ENCODE data around the gene FAM135A. TPM values are rescaled to one million over a fixed set of nuclear protein-coding genes. Genes with fewer than 3 reads are reported as not detected.
"Not testable (repeated sequence)": the region's sequence is repeated elsewhere in the genome, so short reads cannot be mapped to it uniquely, and the experiment has no call there.

Gene FAM135A
- total RNA-seq, 3 donors from 2014 or later (not counting 1 experiment from before 2014, with no cell fraction given): 4.8 to 9.3 (median 5.0) TPM

- Histone ChIP-seq H3K27ac (ENCODE audit: low read length) (no peak overlapping the region), H3K4me3 (ENCODE audit: low read length) (no peak overlapping the region), H3K9me3 (ENCODE audit: control insufficient read depth, insufficient read depth, low read length) (peaks cover 2% of the 10 kb centered on the region), H3K4me1 (ENCODE audit: control insufficient read depth, insufficient read depth, low read length) (no peaks in the 10 kb centered on the region), H3K27me3 (ENCODE audit: control insufficient read depth, insufficient read depth, low read length) (no peaks in the 10 kb centered on the region), H3K36me3 (ENCODE audit: control insufficient read depth, insufficient read depth, low read length) (peaks cover 12% of the 10 kb centered on the region)
- Mint-ChIP-seq H3K36me3 (peaks cover 13% of the 10 kb centered on the region), H3K27ac (no peak overlapping the region), H3K4me3 (no peak overlapping the region), H3K4me1 (no peaks in the 10 kb centered on the region), H3K9me3 (peaks cover 0 to 2% of the 10 kb centered on the region in 2 donors), H3K27me3 (ENCODE audit: low read depth in 2 of 2) (no peaks in the 10 kb centered on the region)
- no peak for DNase-seq
- intact Hi-C loops (cut with micrococcal nuclease): no loop called here
- ATAC-seq: no peak
- WGBS (ENCODE audit: insufficient coverage): 100% methylated on average over 4 of the region's 4 CpGs
- no peak for TF ChIP-seq CTCF (IDR thresholded peaks at IDR 0.05)
Observed at GRCh38 chr6:70479236-70479635, 65.9 kb downstream of the FAM135A start.

DNA sequence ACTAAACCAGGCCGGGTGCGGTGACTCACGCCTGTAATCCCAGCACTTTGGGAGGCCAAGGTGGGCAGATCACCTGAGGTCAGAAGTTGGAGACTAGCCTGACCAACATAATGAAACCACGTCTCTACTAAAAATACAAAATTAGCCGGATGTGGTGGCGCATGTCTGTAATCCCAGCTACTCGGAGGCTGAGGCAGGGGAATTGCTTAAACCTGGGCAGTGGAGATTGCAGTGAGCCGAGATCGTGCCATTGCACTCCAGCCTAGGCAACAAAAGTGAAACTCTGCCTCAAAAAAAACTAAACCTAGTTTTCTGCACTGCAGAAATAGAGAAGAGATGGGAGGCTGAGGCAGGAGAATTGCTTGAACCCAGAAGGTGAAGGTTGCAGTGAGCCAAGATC, 73.3 kb downstream of the FAM135A start:
- H3K27me3 ChIP-seq (ENCODE audit: control insufficient read depth, insufficient read depth, low read length); H3K9me3 ChIP-seq (ENCODE audit: control insufficient read depth, insufficient read depth, low read length); H3K4me3 ChIP-seq (ENCODE audit: low read length); DNase-seq; H3K27ac ChIP-seq (ENCODE audit: low read length); intact Hi-C loops (cut with micrococcal nuclease); H3K9me3 Mint-ChIP-seq; H3K27me3 Mint-ChIP-seq (ENCODE audit: low read depth in 2 of 2); H3K4me1 Mint-ChIP-seq; H3K36me3 Mint-ChIP-seq; H3K27ac Mint-ChIP-seq; ATAC-seq; H3K36me3 ChIP-seq (ENCODE audit: control insufficient read depth, insufficient read depth, low read length); H3K4me3 Mint-ChIP-seq; H3K4me1 ChIP-seq (ENCODE audit: control insufficient read depth, insufficient read depth, low read length): not testable (repeated sequence)
- WGBS (ENCODE audit: insufficient coverage): 95% methylated on average over 9 of the region's 9 CpGs

DNA sequence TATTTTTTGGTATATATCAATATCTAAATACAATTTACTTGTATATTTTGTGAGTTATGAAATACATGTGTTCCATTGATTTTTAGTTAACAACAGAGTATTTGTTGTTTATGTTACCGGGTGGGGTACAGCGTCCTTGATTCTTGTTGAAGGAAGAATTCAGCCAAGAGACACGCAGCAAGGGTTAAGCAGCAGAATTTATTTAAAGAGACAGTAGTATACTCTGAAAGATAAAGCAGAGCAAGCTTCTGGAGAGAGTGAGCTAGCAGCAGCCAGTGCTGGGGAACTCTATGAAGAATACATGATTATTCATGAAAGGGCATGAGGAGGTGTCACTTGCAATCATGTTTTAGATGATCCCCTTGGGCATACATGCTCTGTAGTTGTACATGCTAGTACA, 76.1 kb downstream of the FAM135A start:
- no peak overlapping the region for H3K4me3 ChIP-seq (ENCODE audit: low read length)
- Mint-ChIP-seq H3K36me3 (no peaks in the 10 kb centered on the region), H3K9me3 (no peaks in the 10 kb centered on the region), H3K4me1 (no peaks in the 10 kb centered on the region), H3K27ac (no peak overlapping the region), H3K4me3 (no peak overlapping the region), H3K27me3 (ENCODE audit: low read depth in 2 of 2) (no peaks in the 10 kb centered on the region)
- intact Hi-C loops (cut with micrococcal nuclease): no loop called here
- no peak overlapping the region for H3K27ac ChIP-seq (ENCODE audit: low read length)
- TF ChIP-seq CTCF (IDR thresholded peaks at IDR 0.05): no peak
- 93% methylated on average over 3 of the region's 3 CpGs for WGBS (ENCODE audit: insufficient coverage)
- no peaks in the 10 kb centered on the region for H3K9me3 ChIP-seq (ENCODE audit: control insufficient read depth, insufficient read depth, low read length)
- H3K36me3 ChIP-seq (ENCODE audit: control insufficient read depth, insufficient read depth, low read length): no peaks in the 10 kb centered on the region
- DNase-seq (no peak), ATAC-seq (no peak)
- H3K27me3 ChIP-seq (ENCODE audit: control insufficient read depth, insufficient read depth, low read length): no peaks in the 10 kb centered on the region
- H3K4me1 ChIP-seq (ENCODE audit: control insufficient read depth, insufficient read depth, low read length): no peaks in the 10 kb centered on the region

DNA sequence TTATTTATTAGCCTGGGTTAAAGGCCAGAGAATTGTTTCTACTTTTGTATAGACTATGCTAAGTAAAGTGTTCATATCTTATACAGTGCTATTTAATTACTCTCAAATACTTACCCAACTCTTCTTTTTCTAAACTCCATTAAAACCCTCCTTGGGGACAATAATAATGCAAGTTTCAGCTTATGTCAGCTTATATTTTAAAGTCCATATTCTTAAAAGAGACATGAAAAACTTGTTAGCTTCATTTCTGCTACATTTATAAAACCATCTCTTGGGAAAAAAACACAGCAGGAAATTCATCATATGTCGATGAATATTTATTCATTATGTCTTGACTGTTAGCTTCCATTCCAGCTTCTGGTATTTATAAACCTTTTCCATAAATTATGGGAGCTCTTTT, 81.5 kb downstream of the FAM135A start:
- Histone ChIP-seq H3K4me3 (ENCODE audit: low read length) (no peak overlapping the region), H3K27ac (ENCODE audit: low read length) (no peak overlapping the region), H3K27me3 (ENCODE audit: control insufficient read depth, insufficient read depth, low read length) (no peaks in the 10 kb centered on the region), H3K4me1 (ENCODE audit: control insufficient read depth, insufficient read depth, low read length) (no peaks in the 10 kb centered on the region), H3K9me3 (ENCODE audit: control insufficient read depth, insufficient read depth, low read length) (no peaks in the 10 kb centered on the region), H3K36me3 (ENCODE audit: control insufficient read depth, insufficient read depth, low read length) (no peaks in the 10 kb centered on the region)
- no peak for ATAC-seq
- intact Hi-C loops (cut with micrococcal nuclease): no loop called here
- H3K9me3 Mint-ChIP-seq: peaks cover 2 to 3% of the 10 kb centered on the region in 2 donors
- peaks cover 0 to 2% of the 10 kb centered on the region in 2 donors for H3K27me3 Mint-ChIP-seq (ENCODE audit: low read depth in 2 of 2)
- no peak overlapping the region for H3K4me3 Mint-ChIP-seq
- TF ChIP-seq CTCF (IDR thresholded peaks at IDR 0.05): no peak
- WGBS (ENCODE audit: insufficient coverage): 100% methylated on average over 1 of the region's 1 CpG
- no peaks in the 10 kb centered on the region for H3K4me1 Mint-ChIP-seq
- no peak for DNase-seq
- peaks cover 8% of the 10 kb centered on the region for H3K36me3 Mint-ChIP-seq
- no peak overlapping the region for H3K27ac Mint-ChIP-seq

- H3K27me3 Mint-ChIP-seq (ENCODE audit: low read depth in 2 of 2); ATAC-seq; H3K4me1 ChIP-seq (ENCODE audit: control insufficient read depth, insufficient read depth, low read length); H3K27ac Mint-ChIP-seq; H3K4me3 Mint-ChIP-seq; H3K36me3 ChIP-seq (ENCODE audit: control insufficient read depth, insufficient read depth, low read length); H3K27me3 ChIP-seq (ENCODE audit: control insufficient read depth, insufficient read depth, low read length); H3K9me3 Mint-ChIP-seq; H3K27ac ChIP-seq (ENCODE audit: low read length); H3K4me3 ChIP-seq (ENCODE audit: low read length); H3K4me1 Mint-ChIP-seq; DNase-seq; intact Hi-C loops (cut with micrococcal nuclease); H3K9me3 ChIP-seq (ENCODE audit: control insufficient read depth, insufficient read depth, low read length): not testable (repeated sequence)
- 100% methylated on average over 1 of the region's 3 CpGs for WGBS (ENCODE audit: insufficient coverage)
- H3K36me3 Mint-ChIP-seq: peaks cover 13% of the 10 kb centered on the region
Observed at GRCh38 chr6:70495790-70496189, 82.5 kb downstream of the FAM135A start.
